ENCODE results near the gene RGPD3. TPM values are rescaled to one million over a fixed set of nuclear protein-coding genes. Genes with fewer than 3 reads are reported as not detected.

The RGPD3 gene
- total and polyA plus RNA-seq, 2 donors (not counting 1 experiment from before 2014, with no cell fraction given): 0.16 to 0.37 TPM

- no peak overlapping the region for H3K4me3 ChIP-seq (ENCODE audit: control extremely low read depth in 1 of 5, extremely low read depth in 1 of 5, insufficient read depth in 1 of 5, low read depth in 2 of 5, low read length in 4 of 5)
Measured at GRCh38 chr2:106344302-106344701, 123.9 kb downstream of the RGPD3 start.

GRCh38 chr2:106343274-106343673, 124.9 kb downstream of the RGPD3 start:
- Histone ChIP-seq H3K4me2 (replicated peaks; ENCODE audit: low read depth, low read length, poor library complexity, severe bottlenecking) (no peak overlapping the region), H4K20me1 (ENCODE audit: control insufficient read depth, insufficient read depth, low read length, poor library complexity, severe bottlenecking) (no peaks in the 10 kb centered on the region), H3K9ac (ENCODE audit: low read length) (no peak overlapping the region), H3K27me3 (replicated peaks in 1 of 4; ENCODE audit: control extremely low read depth in 1 of 4, control insufficient read depth in 3 of 4, insufficient read depth in 4 of 4, low read length in 3 of 4) (no peaks in the 10 kb centered on the region), H3K36me3 (replicated peaks in 1 of 2; ENCODE audit: control extremely low read depth in 1 of 2, control insufficient read depth in 1 of 2, extremely low read depth in 1 of 2, insufficient read depth in 2 of 2, low read length in 1 of 2) (no peaks in the 10 kb centered on the region), H3K79me2 (ENCODE audit: control insufficient read depth, insufficient read depth, low read length) (no peaks in the 10 kb centered on the region), H3K27ac (ENCODE audit: low read length in 2 of 2) (no peak overlapping the region), H2AFZ (ENCODE audit: insufficient read depth, low read depth, low read length, poor library complexity, severe bottlenecking) (no peak overlapping the region), H3K4me3 (ENCODE audit: control extremely low read depth in 1 of 5, extremely low read depth in 1 of 5, insufficient read depth in 1 of 5, low read depth in 2 of 5, low read length in 4 of 5) (no peak overlapping the region), H3K9me3 (ENCODE audit: control extremely low read depth in 1 of 3, control insufficient read depth in 2 of 3, insufficient read depth in 1 of 3, low read length in 2 of 3) (peaks cover 0 to 6% (median 0%) of the 10 kb centered on the region in 3 donors), H3K4me1 (ENCODE audit: control insufficient read depth in 2 of 2, insufficient read depth in 2 of 2, low read length in 2 of 2) (no peaks in the 10 kb centered on the region)
- DNase-seq (no peak), ATAC-seq (ENCODE audit: low read depth) (no peak)
- intact Hi-C loops (cut with micrococcal nuclease): no loop called here
- Mint-ChIP-seq H3K4me3 (no peak overlapping the region), H3K27ac (no peak overlapping the region), H3K27me3 (peaks cover 4% of the 10 kb centered on the region), H3K9me3 (ENCODE audit: insufficient read depth) (no peaks in the 10 kb centered on the region), H3K4me1 (no peaks in the 10 kb centered on the region)
- WGBS (ENCODE audit: insufficient coverage): over 99% methylated on average over 13 of the region's 16 CpGs
- ChIA-PET POLR2A (no interaction called here), CTCF (no interaction called here)
- TF ChIP-seq CTCF (IDR thresholded peaks at IDR 0.05) (no peak), EZH2 (IDR thresholded peaks at IDR 0.05; ENCODE audit: borderline replicate concordance, insufficient read depth, low read depth, low read length, poor library complexity, severe bottlenecking) (no peak)

More at GRCh38 chr2:106344302-106344701, 123.9 kb downstream of the RGPD3 start:
- Mint-ChIP-seq H3K4me1 (no peaks in the 10 kb centered on the region), H3K27ac (no peak overlapping the region), H3K4me3 (no peak overlapping the region), H3K9me3 (ENCODE audit: insufficient read depth) (no peaks in the 10 kb centered on the region), H3K27me3 (peaks cover 7% of the 10 kb centered on the region)
- CTCF ChIA-PET: no interaction called here
- Histone ChIP-seq H3K4me2 (replicated peaks; ENCODE audit: low read depth, low read length, poor library complexity, severe bottlenecking) (no peak overlapping the region), H3K9ac (ENCODE audit: low read length) (no peak overlapping the region), H3K4me1 (ENCODE audit: control insufficient read depth in 2 of 2, insufficient read depth in 2 of 2, low read length in 2 of 2) (no peaks in the 10 kb centered on the region), H3K79me2 (ENCODE audit: control insufficient read depth, insufficient read depth, low read length) (no peaks in the 10 kb centered on the region), H3K36me3 (replicated peaks in 1 of 2; ENCODE audit: control extremely low read depth in 1 of 2, control insufficient read depth in 1 of 2, extremely low read depth in 1 of 2, insufficient read depth in 2 of 2, low read length in 1 of 2) (no peaks in the 10 kb centered on the region), H3K9me3 (ENCODE audit: control extremely low read depth in 1 of 3, control insufficient read depth in 2 of 3, insufficient read depth in 1 of 3, low read length in 2 of 3) (peaks cover 0 to 6% (median 0%) of the 10 kb centered on the region in 3 donors), H3K27ac (ENCODE audit: low read length in 2 of 2) (no peak overlapping the region), H4K20me1 (ENCODE audit: control insufficient read depth, insufficient read depth, low read length, poor library complexity, severe bottlenecking) (no peaks in the 10 kb centered on the region), H3K27me3 (replicated peaks in 1 of 4; ENCODE audit: control extremely low read depth in 1 of 4, control insufficient read depth in 3 of 4, insufficient read depth in 4 of 4, low read length in 3 of 4) (no peaks in the 10 kb centered on the region), H2AFZ (ENCODE audit: insufficient read depth, low read depth, low read length, poor library complexity, severe bottlenecking) (no peak overlapping the region)
- DNase-seq (no peak), ATAC-seq (ENCODE audit: low read depth) (no peak)
- intact Hi-C loops (cut with micrococcal nuclease): no loop called here
- 96% methylated on average over 12 of the region's 12 CpGs for WGBS (ENCODE audit: insufficient coverage)
- TF ChIP-seq CTCF (IDR thresholded peaks at IDR 0.05): no peak
- no peak for TF ChIP-seq EZH2 (IDR thresholded peaks at IDR 0.05; ENCODE audit: borderline replicate concordance, insufficient read depth, low read depth, low read length, poor library complexity, severe bottlenecking)
- POLR2A ChIA-PET: no interaction called here

Measured in B cell (primary cell).